Measurements from ENCODE around the gene SSBP4. TPM values are rescaled to one million over a fixed set of nuclear protein-coding genes. Genes with fewer than 3 reads are reported as not detected.

SSBP4 gene
- total RNA-seq, 1 donor from 2014 or later, result 60.7 TPM

DNA sequence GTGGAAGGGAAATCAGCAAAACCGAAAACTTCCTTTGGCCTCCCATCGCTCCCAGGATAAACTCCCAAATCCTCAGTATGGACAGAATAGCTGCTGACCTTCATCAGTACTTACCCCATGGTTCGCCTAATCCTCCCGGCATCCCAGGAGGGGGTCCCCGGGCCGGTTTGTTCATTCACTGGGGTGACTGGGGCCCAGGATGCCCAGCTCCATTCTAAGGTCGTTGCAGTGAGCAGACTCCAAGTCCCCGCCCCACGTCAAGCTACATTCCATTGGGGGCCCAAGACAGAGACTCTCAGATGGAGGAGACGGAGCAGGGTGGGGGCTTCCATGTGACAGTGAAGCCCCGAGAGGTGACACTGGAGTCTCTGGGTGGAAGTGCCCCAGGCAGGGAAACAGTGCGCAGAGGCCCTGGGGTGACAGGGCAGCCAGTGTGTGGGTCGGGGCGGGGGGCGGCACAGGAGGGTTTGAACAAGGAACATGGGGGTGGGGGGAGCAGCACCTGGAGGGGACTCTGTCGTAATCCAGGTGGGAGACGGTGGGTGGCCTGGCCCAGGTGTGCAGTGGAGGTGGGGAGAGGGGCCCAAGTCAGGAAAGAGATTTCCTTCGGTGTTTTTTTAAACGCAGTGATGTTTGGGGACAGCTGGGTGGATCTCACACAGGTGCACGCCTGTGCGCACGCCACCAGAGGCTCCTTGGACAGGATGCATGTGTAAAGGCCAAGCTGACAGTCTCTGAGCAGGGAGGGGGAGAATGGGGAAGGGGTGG is 5.1 kb downstream of the SSBP4 start:
- peaks cover 4% of the 10 kb centered on the region for H3K4me1 Mint-ChIP-seq (ENCODE audit: unreplicated experiment)
- H3K9me3 Mint-ChIP-seq (ENCODE audit: unreplicated experiment), result no peaks in the 10 kb centered on the region
- no peak overlapping the region for H3K4me3 Mint-ChIP-seq (ENCODE audit: unreplicated experiment)
- no peaks in the 10 kb centered on the region for H3K36me3 Mint-ChIP-seq (ENCODE audit: low read depth, unreplicated experiment)
- H3K27ac Mint-ChIP-seq (ENCODE audit: unreplicated experiment), result no peak overlapping the region
- TF ChIP-seq CTCF (IDR thresholded peaks at IDR 0.05; ENCODE audit: unreplicated experiment), result no peak
- peaks cover 26% of the 10 kb centered on the region for H3K27me3 Mint-ChIP-seq (ENCODE audit: unreplicated experiment)
- no peak for DNase-seq (ENCODE audit: low spot score)

DNA sequence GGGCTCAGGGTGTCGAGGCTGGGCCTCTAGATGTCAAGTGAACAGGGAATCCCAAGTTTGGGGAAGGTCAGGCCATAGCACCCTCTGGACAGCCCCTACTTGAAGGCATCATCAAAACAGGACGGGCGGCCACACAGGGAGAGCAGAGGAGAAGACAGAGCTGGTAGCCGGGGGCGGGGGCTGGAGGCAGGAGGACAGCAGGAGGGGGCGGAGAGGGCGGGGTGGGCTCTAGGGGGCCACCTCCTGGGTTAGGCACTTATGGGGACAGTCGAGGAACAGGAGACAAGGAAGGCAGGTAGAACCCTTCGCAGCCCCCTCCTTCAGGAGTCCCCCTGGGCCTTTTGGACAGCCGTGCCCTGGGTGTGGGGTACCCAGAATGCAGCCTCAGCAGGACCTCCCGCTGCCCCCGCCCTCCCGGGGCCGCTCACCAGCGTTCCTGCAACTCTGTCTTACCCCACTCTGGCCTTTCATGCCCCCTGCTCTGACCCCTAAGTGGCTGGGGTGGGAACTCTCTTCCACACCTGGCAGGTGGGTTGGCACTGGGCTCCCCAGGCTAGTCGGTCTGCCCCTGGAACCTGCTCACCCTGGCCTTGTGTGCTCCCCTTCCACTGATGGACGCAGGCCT is 5.8 kb downstream of the SSBP4 start:
- Mint-ChIP-seq H3K27ac (ENCODE audit: unreplicated experiment) (no peak overlapping the region), H3K4me3 (ENCODE audit: unreplicated experiment) (no peak overlapping the region), H3K9me3 (ENCODE audit: unreplicated experiment) (no peaks in the 10 kb centered on the region), H3K36me3 (ENCODE audit: low read depth, unreplicated experiment) (no peaks in the 10 kb centered on the region), H3K27me3 (ENCODE audit: unreplicated experiment) (peaks cover 25% of the 10 kb centered on the region), H3K4me1 (ENCODE audit: unreplicated experiment) (peaks cover 4% of the 10 kb centered on the region)
- no peak for DNase-seq (ENCODE audit: low spot score)
- TF ChIP-seq CTCF (IDR thresholded peaks at IDR 0.05; ENCODE audit: unreplicated experiment), result no peak

DNA sequence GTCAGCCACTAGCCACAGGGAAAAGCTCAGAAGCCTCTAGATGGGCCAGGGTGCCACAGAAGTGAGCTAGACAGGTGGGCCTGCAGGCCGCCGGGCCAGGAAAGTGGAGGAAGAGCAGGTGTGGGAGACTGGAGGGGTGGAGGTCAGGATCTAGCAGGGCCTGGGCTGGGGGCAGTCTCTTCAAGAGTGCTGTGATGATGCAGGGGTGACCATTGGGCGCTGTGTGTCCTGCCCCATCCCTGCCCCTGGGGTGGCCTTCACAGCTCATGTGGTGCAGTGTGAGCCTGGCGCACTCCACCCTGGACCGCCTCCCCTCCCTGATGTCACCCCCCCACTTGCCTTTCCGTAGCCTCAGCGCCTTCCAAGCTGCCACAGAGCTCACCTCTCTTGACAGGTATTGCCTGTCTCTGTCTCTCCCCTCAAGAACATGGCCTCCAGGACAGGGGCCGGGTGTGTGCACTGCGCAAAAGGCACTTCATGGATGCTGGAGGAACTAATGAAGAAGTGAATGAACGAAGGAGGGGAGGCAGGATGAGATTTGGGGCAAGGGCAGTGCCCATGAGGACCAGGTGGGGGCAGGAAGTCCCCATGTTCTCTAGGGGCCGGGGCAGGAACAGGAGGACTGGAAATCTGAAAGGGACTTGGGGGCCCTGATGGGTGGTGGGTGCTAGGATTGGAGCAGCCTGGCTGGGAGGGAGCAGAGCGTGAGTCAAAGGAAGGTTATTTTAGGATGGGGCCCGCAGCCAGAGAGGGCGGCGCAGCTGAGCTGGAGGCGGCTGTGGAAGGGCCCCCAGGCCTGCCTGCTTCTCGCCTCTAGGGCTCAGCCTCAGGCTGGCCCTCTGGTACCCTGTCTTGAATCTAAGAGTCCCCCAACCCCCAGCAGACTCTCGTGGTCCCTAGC is 6.6 kb downstream of the SSBP4 start:
- Mint-ChIP-seq H3K27me3 (ENCODE audit: unreplicated experiment) (peaks cover 19% of the 10 kb centered on the region), H3K27ac (ENCODE audit: unreplicated experiment) (no peak overlapping the region), H3K4me1 (ENCODE audit: unreplicated experiment) (peaks cover 4% of the 10 kb centered on the region), H3K36me3 (ENCODE audit: low read depth, unreplicated experiment) (no peaks in the 10 kb centered on the region), H3K4me3 (ENCODE audit: unreplicated experiment) (no peak overlapping the region), H3K9me3 (ENCODE audit: unreplicated experiment) (no peaks in the 10 kb centered on the region)
- no peak for TF ChIP-seq CTCF (IDR thresholded peaks at IDR 0.05; ENCODE audit: unreplicated experiment)
- no peak for DNase-seq (ENCODE audit: low spot score)

GRCh38 chr19:18426416-18426767 is 7.2 kb downstream of the SSBP4 start:
- H3K36me3 Mint-ChIP-seq (ENCODE audit: low read depth, unreplicated experiment), result no peaks in the 10 kb centered on the region
- H3K27me3 Mint-ChIP-seq (ENCODE audit: unreplicated experiment), result peaks cover 18% of the 10 kb centered on the region
- H3K4me3 Mint-ChIP-seq (ENCODE audit: unreplicated experiment), result no peak overlapping the region
- peaks cover 4% of the 10 kb centered on the region for H3K4me1 Mint-ChIP-seq (ENCODE audit: unreplicated experiment)
- no peak for DNase-seq (ENCODE audit: low spot score)
- TF ChIP-seq CTCF (IDR thresholded peaks at IDR 0.05; ENCODE audit: unreplicated experiment), result no peak
- no peaks in the 10 kb centered on the region for H3K9me3 Mint-ChIP-seq (ENCODE audit: unreplicated experiment)
- H3K27ac Mint-ChIP-seq (ENCODE audit: unreplicated experiment), result no peak overlapping the region
